Muscle of leg (tissue), 11 donors: Measurements from ENCODE around the gene OR51T1. TPM values are rescaled to one million over a fixed set of nuclear protein-coding genes. Genes with fewer than 3 reads are reported as not detected.

ENCODE experiments used
- DNase-seq: peaks from one replicate; pipeline ENCODE4 v3.0.0; 2013
- H3K27ac ChIP-seq: one replicate; pipeline ENCODE4 v1.5.1; 2013; ENCODE audit warnings: mild to moderate bottlenecking, low read length, control low read depth
- H3K27me3 ChIP-seq: one replicate; pipeline ENCODE4 v1.6.1; 2013; ENCODE audit warnings: low read length; ENCODE audit not compliant: control insufficient read depth, insufficient read depth
- H3K36me3 ChIP-seq: one replicate; pipeline ENCODE4 v1.6.1; 2013; ENCODE audit warnings: low read length; ENCODE audit not compliant: control insufficient read depth, insufficient read depth
- H3K4me1 ChIP-seq: one replicate; pipeline ENCODE4 v1.6.1; 2013; ENCODE audit warnings: low read length; ENCODE audit not compliant: control insufficient read depth, insufficient read depth
- H3K4me3 ChIP-seq: one replicate; pipeline ENCODE4 v1.5.1; 2013; ENCODE audit warnings: low read length, control low read depth
- H3K9me3 ChIP-seq: replicated peaks from 2 replicates; pipeline ENCODE4 v1.6.1; 2013; ENCODE audit warnings: low read depth, low read length; ENCODE audit not compliant: control insufficient read depth
- WGBS: methylation state at CpG from one replicate; pipeline ENCODE4 v1.1.5; 2013; ENCODE audit warnings: missing lambda C conversion rate; ENCODE audit not compliant: insufficient coverage; 5-methylcytosine and 5-hydroxymethylcytosine counted together
- polyA plus RNA-seq, 8 donors: library from polyadenylated mRNA; unstranded; fragments of 120-200 nt; gene quantifications; one replicate each; pipeline versions ENCODE4 v1.2.1 to v1.2.3, GENCODE V29; 2013; ENCODE audit warnings: inconsistent platforms in 1 of 8, low replicate concordance in 1 of 8; ENCODE audit not compliant: insufficient read length in 8 of 8, insufficient read depth in 1 of 8
- total RNA-seq: library from RNA; stranded (reverse); fragments of 120-200 nt; gene quantifications from one replicate; pipeline ENCODE4 v1.2.4, GENCODE V29; 2013

Gene OR51T1
- total and polyA plus RNA-seq, 9 donors: not detected

GRCh38 chr11:4924239-4924638 is 42.5 kb downstream of the OR51T1 start, which contains the start of gene OR51G1:
Gene OR51G1 (minus strand): TSS chr11:4924339. CDS start chr11:4924339, 0 bp downstream.
- Histone ChIP-seq H3K27ac (no peak within 1 kb of the TSS), H3K4me3 (no peak within 1 kb of the TSS), H3K36me3 (no peaks in the 10 kb centered on the region), H3K27me3 (no peaks in the 10 kb centered on the region), H3K4me1 (no peaks in the 10 kb centered on the region), H3K9me3 (no peaks in the 10 kb centered on the region)
- DNase-seq: no peak
- WGBS: no CpG with 5 or more reads among the region's 1 CpG

- H3K27me3 ChIP-seq: no peaks in the 10 kb centered on the region
- H3K36me3 ChIP-seq: no peaks in the 10 kb centered on the region
- H3K4me3 ChIP-seq: no peak overlapping the region
- no peaks in the 10 kb centered on the region for H3K4me1 ChIP-seq
- H3K27ac ChIP-seq: no peak overlapping the region
- DNase-seq: no peak
- H3K9me3 ChIP-seq: no peaks in the 10 kb centered on the region
Observed at GRCh38 chr11:4926608-4927007, 44.9 kb downstream of the OR51T1 start.

Other genes with a start within 250 kb of the OR51T1 start
- not detected for gene OR51D1, start 244.4 kb upstream of the OR51T1 start, total RNA-seq
- gene OR51D1, start 244.4 kb upstream of the OR51T1 start, polyA plus RNA-seq: not detected
- gene OR51E1, start 237.9 kb upstream of the OR51T1 start, total RNA-seq: 3.1 TPM
- 1 to 10 TPM; 1.4 to 3.2 (median 2.1) TPM for gene OR51E1, start 237.9 kb upstream of the OR51T1 start, polyA plus RNA-seq
- 0.53 TPM for gene OR51E2, start 184.0 kb upstream of the OR51T1 start, total RNA-seq
- 1 to 10 TPM in 5 of 8 donors, under 1 TPM in 3; 0.51 to 1.8 (median 1.1) TPM for gene OR51E2, start 184.0 kb upstream of the OR51T1 start, polyA plus RNA-seq
- gene MMP26, start 177.1 kb upstream of the OR51T1 start, total RNA-seq: not detected
- gene MMP26, start 177.1 kb upstream of the OR51T1 start, polyA plus RNA-seq: not detected
- not detected for gene OR51F1, start 112.0 kb upstream of the OR51T1 start, total RNA-seq
- not detected for gene OR51F1, start 112.0 kb upstream of the OR51T1 start, polyA plus RNA-seq
- not detected for gene OR52R1, start 77.5 kb upstream of the OR51T1 start, total RNA-seq
- gene OR52R1, start 77.5 kb upstream of the OR51T1 start, polyA plus RNA-seq: not detected
- gene OR51F2, start 60.6 kb upstream of the OR51T1 start, total RNA-seq: not detected
- gene OR51F2, start 60.6 kb upstream of the OR51T1 start, polyA plus RNA-seq: under 1 TPM in 1 of 8 donors, not detected in 7; 0.10 TPM
- gene OR51S1, start 32.7 kb upstream of the OR51T1 start, total RNA-seq: not detected
- not detected for gene OR51S1, start 32.7 kb upstream of the OR51T1 start, polyA plus RNA-seq
- not detected for gene OR51A7, start 21.9 kb downstream of the OR51T1 start, total RNA-seq
- not detected for gene OR51A7, start 21.9 kb downstream of the OR51T1 start, polyA plus RNA-seq
- gene OR51G2, start 37.5 kb downstream of the OR51T1 start, total RNA-seq: not detected
- not detected for gene OR51G2, start 37.5 kb downstream of the OR51T1 start, polyA plus RNA-seq
- not detected for gene OR51G1, start 42.4 kb downstream of the OR51T1 start, total RNA-seq
- gene OR51G1, start 42.4 kb downstream of the OR51T1 start, polyA plus RNA-seq: not detected
- gene OR51A4, start 65.7 kb downstream of the OR51T1 start, total RNA-seq: 0.04 TPM
- not detected for gene OR51A4, start 65.7 kb downstream of the OR51T1 start, polyA plus RNA-seq
- not detected for gene OR51A2, start 73.8 kb downstream of the OR51T1 start, total RNA-seq
- gene OR51A2, start 73.8 kb downstream of the OR51T1 start, polyA plus RNA-seq: not detected
- not detected for gene OR51L1, start 113.0 kb downstream of the OR51T1 start, total RNA-seq
- under 1 TPM in 2 of 8 donors, not detected in 6; 0.01 to 0.12 TPM for gene OR51L1, start 113.0 kb downstream of the OR51T1 start, polyA plus RNA-seq
- not detected for gene OR52J3, start 164.6 kb downstream of the OR51T1 start, total RNA-seq
- gene OR52J3, start 164.6 kb downstream of the OR51T1 start, polyA plus RNA-seq: not detected
- gene OR52E2, start 177.7 kb downstream of the OR51T1 start, total RNA-seq: not detected
- gene OR52E2, start 177.7 kb downstream of the OR51T1 start, polyA plus RNA-seq: not detected
- gene OR52E1, start 187.7 kb downstream of the OR51T1 start, total RNA-seq: not detected
- gene OR52E1, start 187.7 kb downstream of the OR51T1 start, polyA plus RNA-seq: not detected